ENCODE data around the gene CCNL1.

- TF ChIP-seq, protein P1, sequence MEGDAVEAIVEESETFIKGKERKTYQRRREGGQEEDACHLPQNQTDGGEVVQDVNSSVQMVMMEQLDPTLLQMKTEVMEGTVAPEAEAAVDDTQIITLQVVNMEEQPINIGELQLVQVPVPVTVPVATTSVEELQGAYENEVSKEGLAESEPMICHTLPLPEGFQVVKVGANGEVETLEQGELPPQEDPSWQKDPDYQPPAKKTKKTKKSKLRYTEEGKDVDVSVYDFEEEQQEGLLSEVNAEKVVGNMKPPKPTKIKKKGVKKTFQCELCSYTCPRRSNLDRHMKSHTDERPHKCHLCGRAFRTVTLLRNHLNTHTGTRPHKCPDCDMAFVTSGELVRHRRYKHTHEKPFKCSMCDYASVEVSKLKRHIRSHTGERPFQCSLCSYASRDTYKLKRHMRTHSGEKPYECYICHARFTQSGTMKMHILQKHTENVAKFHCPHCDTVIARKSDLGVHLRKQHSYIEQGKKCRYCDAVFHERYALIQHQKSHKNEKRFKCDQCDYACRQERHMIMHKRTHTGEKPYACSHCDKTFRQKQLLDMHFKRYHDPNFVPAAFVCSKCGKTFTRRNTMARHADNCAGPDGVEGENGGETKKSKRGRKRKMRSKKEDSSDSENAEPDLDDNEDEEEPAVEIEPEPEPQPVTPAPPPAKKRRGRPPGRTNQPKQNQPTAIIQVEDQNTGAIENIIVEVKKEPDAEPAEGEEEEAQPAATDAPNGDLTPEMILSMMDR (IDR thresholded peaks at IDR 0.05; ENCODE audit: low read length), result no peak
- TF ChIP-seq EZH2phosphoT487 (IDR thresholded peaks at IDR 0.05; ENCODE audit: low read length), result no peak
Observed at GRCh38 chr3:157101486-157101885, 58.5 kb downstream of the CCNL1 start.
